Loucy (cell line): ENCODE data around the gene PTGER1.
"Not testable (repeated sequence)": the region's sequence is repeated elsewhere in the genome, so short reads cannot be mapped to it uniquely, and the experiment has no call there.

Experiments used
- H2AFZ ChIP-seq: fragments of 200-600 bp; sonication (generic); 2 replicates; pipeline ENCODE4 v1.6.0; 2016; ENCODE audit warnings: antibody characterized with exemption, mild to moderate bottlenecking, low read length, moderate library complexity
- H3F3A ChIP-seq: fragments of 200-600 bp; 2 replicates; pipeline ENCODE4 v1.6.0; 2016; ENCODE audit warnings: antibody characterized with exemption, low read depth, mild to moderate bottlenecking
- H3K27me3 ChIP-seq: fragments of 200-600 bp; sonication (generic); 2 replicates; pipeline ENCODE4 v1.6.1; 2014; ENCODE audit warnings: low read length, mild to moderate bottlenecking; ENCODE audit not compliant: insufficient read depth, poor library complexity, severe bottlenecking
- H3K36me3 ChIP-seq: fragments of 200-600 bp; sonication (generic); 2 replicates; pipeline ENCODE4 v1.6.1; 2016; ENCODE audit warnings: low read length; ENCODE audit not compliant: insufficient read depth
- H3K4me1 ChIP-seq: fragments of 200-600 bp; sonication (generic); 2 replicates; pipeline ENCODE4 v1.5.1; 2014; ENCODE audit warnings: low read length, mild to moderate bottlenecking; ENCODE audit not compliant: insufficient read depth, poor library complexity, severe bottlenecking
- H3K4me2 ChIP-seq: fragments of 200-600 bp; sonication (generic); 2 replicates; pipeline ENCODE4 v1.6.0; 2014; ENCODE audit warnings: antibody characterized with exemption, low read length, low read depth, mild to moderate bottlenecking; ENCODE audit not compliant: poor library complexity, severe bottlenecking
- H3K4me3 ChIP-seq: fragments of 200-600 bp; sonication (generic); 2 replicates; pipeline ENCODE4 v1.5.1; 2014; ENCODE audit warnings: low read length, mild to moderate bottlenecking, mixed read lengths; ENCODE audit not compliant: poor library complexity, severe bottlenecking
- H3K79me2 ChIP-seq: fragments of 200-600 bp; sonication (generic); 2 replicates; pipeline ENCODE4 v1.6.1; 2014; ENCODE audit warnings: low read length; ENCODE audit not compliant: insufficient read depth
- H3K9ac ChIP-seq: fragments of 200-600 bp; sonication (generic); 2 replicates; pipeline ENCODE4 v1.6.0; 2014; ENCODE audit warnings: mild to moderate bottlenecking, low read depth, low read length, moderate library complexity; ENCODE audit not compliant: poor library complexity, severe bottlenecking
- H3K9me2 ChIP-seq: fragments of 200-600 bp; sonication (generic); replicated peaks from 2 replicates; pipeline ENCODE4 v1.6.1; 2016; ENCODE audit warnings: low read depth, low read length, mixed read lengths
- H3K9me3 ChIP-seq: fragments of 200-600 bp; sonication (generic); 2 replicates; pipeline ENCODE4 v1.6.1; 2014; ENCODE audit warnings: mild to moderate bottlenecking, antibody characterized with exemption, low read length, low read depth; ENCODE audit not compliant: insufficient read depth
- H4K20me1 ChIP-seq: fragments of 200-600 bp; sonication (generic); 2 replicates; pipeline ENCODE4 v1.6.0; 2014; ENCODE audit warnings: antibody characterized with exemption, low read length, mild to moderate bottlenecking; ENCODE audit not compliant: insufficient read depth, poor library complexity, severe bottlenecking
- EZH2phosphoT487 ChIP-seq: fragments of 200-600 bp; IDR thresholded peaks from 2 replicates; pipeline ENCODE4 v1.6.1; 2018; ENCODE audit warnings: antibody characterized with exemption, mild to moderate bottlenecking, moderate library complexity, borderline replicate concordance
- TF ChIP-seq, protein P1 (sequence below): fragments of 200-600 bp; sonication (generic); conservative IDR thresholded peaks from 2 replicates; pipeline ENCODE4 v1.5.1; 2014; ENCODE audit warnings: mild to moderate bottlenecking, antibody characterized with exemption, low read length

Gene PTGER1

DNA sequence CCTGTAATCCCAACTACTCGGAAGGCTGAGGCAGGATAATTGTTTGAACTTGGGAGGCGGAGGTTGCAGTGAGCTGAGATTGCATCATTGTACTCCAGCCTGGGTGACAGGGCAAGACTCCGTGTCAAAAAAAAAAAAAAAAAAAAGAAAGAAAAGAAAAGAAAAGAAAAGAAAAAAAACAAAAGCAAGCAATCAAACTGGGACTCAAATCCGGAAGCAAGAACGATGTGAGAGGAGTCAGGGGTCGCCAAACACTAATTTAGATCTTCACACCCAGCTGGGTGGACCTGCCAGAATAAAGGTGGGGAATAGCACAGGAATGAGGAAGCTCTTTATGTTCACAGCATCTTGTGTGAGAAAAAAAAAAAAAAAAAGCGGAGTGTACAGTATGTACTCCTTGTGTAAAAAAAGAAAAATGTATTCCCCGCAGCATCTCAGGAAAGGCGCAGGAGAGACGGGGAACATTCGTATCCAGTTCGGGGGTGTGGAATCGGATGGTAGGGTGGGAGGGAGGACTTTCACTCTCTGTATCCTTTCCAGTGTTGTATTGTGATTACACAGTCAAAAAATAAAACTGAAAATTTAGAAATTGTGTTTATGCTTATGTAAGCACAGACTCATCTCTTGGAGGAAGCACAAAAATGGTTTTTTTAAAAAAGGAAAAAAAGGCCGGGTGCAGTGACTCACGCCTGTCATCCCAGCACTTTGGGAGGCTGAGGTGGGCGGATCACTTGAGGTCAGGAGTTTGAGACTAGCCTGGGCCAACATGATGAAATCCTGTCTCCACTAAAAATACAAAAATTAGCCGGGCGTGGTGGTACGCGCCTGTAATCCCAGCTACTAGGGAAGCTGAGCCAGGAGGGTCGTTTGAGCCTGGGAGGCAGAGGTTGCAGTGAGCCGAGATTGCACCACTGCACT lies 35.4 kb upstream of the PTGER1 start:
- H3K4me3 ChIP-seq = no peak overlapping the region
- peaks cover 50% of the 10 kb centered on the region for H3K4me1 ChIP-seq
- H3K4me2 ChIP-seq = no peak overlapping the region
- H3F3A ChIP-seq = peaks cover 4% of the 10 kb centered on the region; the same call in 1 of the 2 replicates
- H2AFZ ChIP-seq = no peak overlapping the region
- TF ChIP-seq, protein P1, sequence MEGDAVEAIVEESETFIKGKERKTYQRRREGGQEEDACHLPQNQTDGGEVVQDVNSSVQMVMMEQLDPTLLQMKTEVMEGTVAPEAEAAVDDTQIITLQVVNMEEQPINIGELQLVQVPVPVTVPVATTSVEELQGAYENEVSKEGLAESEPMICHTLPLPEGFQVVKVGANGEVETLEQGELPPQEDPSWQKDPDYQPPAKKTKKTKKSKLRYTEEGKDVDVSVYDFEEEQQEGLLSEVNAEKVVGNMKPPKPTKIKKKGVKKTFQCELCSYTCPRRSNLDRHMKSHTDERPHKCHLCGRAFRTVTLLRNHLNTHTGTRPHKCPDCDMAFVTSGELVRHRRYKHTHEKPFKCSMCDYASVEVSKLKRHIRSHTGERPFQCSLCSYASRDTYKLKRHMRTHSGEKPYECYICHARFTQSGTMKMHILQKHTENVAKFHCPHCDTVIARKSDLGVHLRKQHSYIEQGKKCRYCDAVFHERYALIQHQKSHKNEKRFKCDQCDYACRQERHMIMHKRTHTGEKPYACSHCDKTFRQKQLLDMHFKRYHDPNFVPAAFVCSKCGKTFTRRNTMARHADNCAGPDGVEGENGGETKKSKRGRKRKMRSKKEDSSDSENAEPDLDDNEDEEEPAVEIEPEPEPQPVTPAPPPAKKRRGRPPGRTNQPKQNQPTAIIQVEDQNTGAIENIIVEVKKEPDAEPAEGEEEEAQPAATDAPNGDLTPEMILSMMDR = no peak
- TF ChIP-seq EZH2phosphoT487 = no peak
- H3K9ac ChIP-seq = no peak overlapping the region
- H3K27me3 ChIP-seq = no peaks in the 10 kb centered on the region
- peaks cover 19% of the 10 kb centered on the region for H4K20me1 ChIP-seq
- H3K79me2 ChIP-seq = peaks cover 27% of the 10 kb centered on the region
- H3K9me2 ChIP-seq = no peaks in the 10 kb centered on the region
- H3K9me3 ChIP-seq = no peaks in the 10 kb centered on the region
- peaks cover 22% of the 10 kb centered on the region; the same call in 1 of the 2 replicates for H3K36me3 ChIP-seq

DNA sequence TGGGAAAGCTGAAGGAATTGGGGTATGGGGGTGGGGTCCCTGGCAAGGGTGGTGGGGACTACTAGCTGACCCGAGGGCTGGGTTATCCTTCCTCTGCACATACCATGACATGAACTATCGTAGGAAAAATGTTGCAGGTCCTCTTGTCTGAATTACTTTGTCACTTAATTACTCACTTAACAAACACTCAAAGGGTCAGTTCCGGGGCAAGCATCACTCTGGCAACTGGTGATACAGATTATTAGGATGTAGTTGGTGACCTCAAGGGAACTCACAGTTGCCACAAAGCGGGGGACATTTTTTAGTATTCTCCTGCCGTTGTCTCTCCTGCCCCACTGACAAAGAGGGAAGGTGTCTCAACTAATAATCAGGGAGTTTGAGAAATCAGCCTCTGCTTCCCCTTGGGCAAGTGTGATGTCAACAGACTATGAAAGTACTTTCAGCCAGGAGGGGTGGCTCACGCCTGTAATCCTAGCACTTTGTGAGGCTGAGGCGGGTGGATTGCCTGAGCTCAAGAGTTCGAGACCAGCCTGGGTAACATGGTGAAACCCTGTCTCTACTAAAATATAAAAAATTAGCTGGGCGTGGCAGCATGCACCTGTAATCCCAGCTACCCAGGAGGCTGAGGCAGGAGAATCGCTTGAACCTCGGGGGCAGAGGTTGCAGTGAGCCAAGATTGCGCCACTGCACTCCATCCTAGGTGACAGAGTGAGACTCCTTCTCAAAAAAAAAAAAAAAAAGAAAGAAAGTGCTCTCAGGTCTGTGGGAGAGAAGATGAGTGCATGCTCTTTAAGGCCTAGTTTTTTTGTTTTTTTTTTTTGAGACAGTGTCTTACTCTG lies 32.8 kb upstream of the PTGER1 start:
- Histone ChIP-seq H3K4me2 (peak overlapping the region; percentile 61), H3K9me2 (no peaks in the 10 kb centered on the region), H3K36me3 (peaks cover under 1% of the 10 kb centered on the region; the same call in 1 of the 2 replicates), H3K79me2 (peaks cover 4% of the 10 kb centered on the region; the same call in 1 of the 2 replicates), H2AFZ (no peak overlapping the region), H3K27me3 (no peaks in the 10 kb centered on the region), H3F3A (no peaks in the 10 kb centered on the region; the same call in 1 of the 2 replicates), H3K4me3 (no peak overlapping the region), H3K4me1 (peaks cover 27% of the 10 kb centered on the region), H4K20me1 (no peaks in the 10 kb centered on the region), H3K9me3 (no peaks in the 10 kb centered on the region), H3K9ac (peak overlapping the region; percentile 36)
- TF ChIP-seq, protein P1 = no peak
- TF ChIP-seq EZH2phosphoT487 = no peak

DNA sequence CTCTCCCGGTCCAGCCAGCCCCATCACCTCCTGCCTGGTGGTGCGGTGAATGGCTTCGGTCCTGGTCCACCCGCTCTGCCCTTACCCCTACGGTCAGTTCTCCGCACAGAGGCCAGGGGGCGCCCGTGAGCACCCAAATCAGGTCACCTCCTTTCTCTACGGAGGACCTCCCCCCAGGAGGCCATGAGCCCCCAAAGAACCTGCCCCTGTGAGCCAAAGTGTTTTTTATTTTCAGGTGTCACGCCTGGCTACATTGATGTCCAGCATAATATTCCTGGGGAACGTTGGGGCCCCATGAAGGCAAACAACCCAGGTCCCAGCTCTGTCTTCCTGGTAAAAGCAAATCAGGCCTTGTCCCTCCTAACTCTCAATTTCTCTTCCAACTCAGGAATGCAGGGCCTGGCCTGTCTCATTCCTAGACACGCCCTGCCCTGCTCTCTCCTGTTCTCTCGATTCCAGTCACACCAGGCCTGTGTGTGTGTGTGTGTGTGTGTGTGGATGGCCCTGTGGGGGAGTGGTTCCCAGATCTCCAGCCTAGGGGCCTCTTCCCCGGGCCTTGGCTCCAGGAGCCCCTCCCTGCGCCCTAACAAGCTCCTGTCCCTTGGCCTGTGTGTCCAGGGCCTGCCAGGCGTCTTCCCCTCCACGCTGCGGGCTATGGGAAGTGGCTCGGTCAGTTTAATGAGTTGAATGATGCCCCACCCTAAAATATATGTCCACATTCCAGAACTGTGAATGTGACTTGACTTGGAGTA lies 30.5 kb upstream of the PTGER1 start:
- Histone ChIP-seq H3K36me3 (no peaks in the 10 kb centered on the region), H4K20me1 (no peaks in the 10 kb centered on the region), H3K79me2 (no peaks in the 10 kb centered on the region), H3K9me2 (no peaks in the 10 kb centered on the region), H3K27me3 (no peaks in the 10 kb centered on the region), H2AFZ (peak overlapping the region; percentile 77), H3K9ac (peak overlapping the region; percentile 46), H3F3A (no peaks in the 10 kb centered on the region), H3K4me3 (no peak overlapping the region), H3K9me3 (no peaks in the 10 kb centered on the region), H3K4me1 (peaks cover 25% of the 10 kb centered on the region), H3K4me2 (peak overlapping the region; percentile 29)
- TF ChIP-seq, protein P1 = peak; percentile 82
- TF ChIP-seq EZH2phosphoT487 = no peak

DNA sequence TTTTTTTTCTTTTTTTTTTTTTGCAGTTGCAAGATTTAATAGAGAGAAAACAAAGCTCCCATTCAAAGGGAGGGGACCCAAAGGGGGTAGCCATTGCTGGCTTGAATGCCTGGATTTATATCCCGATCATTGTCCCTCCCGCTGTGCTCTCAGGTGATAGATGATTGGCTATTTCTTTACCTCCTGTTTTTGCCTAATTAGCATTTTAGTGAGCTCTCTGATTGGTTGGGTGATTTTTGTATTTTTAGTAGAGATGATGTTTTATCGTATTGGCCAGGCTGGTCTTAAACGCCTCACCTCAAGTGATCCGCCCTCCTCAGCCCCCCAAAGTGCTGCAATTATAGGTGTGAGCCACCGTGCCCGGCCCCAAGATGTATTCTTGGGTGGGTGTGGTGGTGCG lies 29.4 kb upstream of the PTGER1 start:
- not testable (repeated sequence) for H4K20me1 ChIP-seq, H3K79me2 ChIP-seq, H3K4me3 ChIP-seq, H3K36me3 ChIP-seq, H2AFZ ChIP-seq, H3K9me3 ChIP-seq, H3K27me3 ChIP-seq, H3F3A ChIP-seq, H3K4me2 ChIP-seq, H3K9me2 ChIP-seq, H3K9ac ChIP-seq
- H3K4me1 ChIP-seq = peaks cover 25% of the 10 kb centered on the region
